RCC 7860 (cell line): ENCODE data around the gene MAD1L1.

ENCODE experiments used
- DNase-seq: peaks from one replicate; pipeline ENCODE4 v3.0.0-alpha.2; 2015; ENCODE audit warnings: low spot score
- FAIRE-seq: peaks from 2 replicates; lab custom pipeline; 2012; peaks lifted over from hg19 to GRCh38; lab: Jason Lieb, UNC

MAD1L1 gene

GRCh38 chr7:2219136-2219535 is 13.6 kb downstream of the MAD1L1 start:
- FAIRE-seq (no peak), DNase-seq (no peak)

DNA sequence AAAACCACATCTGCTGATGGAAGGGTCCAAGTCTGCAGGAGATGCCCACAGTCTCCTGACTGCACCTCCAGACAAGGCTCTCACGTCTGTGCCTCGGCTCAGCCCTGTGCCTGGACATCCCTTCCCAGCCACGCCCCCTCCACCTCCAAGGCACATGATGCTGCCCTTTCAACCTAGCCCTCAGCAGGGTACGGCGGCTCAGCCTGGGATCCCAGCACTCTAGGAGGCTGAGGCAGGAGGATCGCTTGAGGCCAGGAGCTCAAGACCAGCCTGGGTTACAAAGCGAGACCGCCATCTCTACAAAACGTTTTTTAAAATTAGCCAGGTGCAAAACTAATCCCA is 14.3 kb downstream of the MAD1L1 start:
- no peak for DNase-seq
- no peak for FAIRE-seq

DNA sequence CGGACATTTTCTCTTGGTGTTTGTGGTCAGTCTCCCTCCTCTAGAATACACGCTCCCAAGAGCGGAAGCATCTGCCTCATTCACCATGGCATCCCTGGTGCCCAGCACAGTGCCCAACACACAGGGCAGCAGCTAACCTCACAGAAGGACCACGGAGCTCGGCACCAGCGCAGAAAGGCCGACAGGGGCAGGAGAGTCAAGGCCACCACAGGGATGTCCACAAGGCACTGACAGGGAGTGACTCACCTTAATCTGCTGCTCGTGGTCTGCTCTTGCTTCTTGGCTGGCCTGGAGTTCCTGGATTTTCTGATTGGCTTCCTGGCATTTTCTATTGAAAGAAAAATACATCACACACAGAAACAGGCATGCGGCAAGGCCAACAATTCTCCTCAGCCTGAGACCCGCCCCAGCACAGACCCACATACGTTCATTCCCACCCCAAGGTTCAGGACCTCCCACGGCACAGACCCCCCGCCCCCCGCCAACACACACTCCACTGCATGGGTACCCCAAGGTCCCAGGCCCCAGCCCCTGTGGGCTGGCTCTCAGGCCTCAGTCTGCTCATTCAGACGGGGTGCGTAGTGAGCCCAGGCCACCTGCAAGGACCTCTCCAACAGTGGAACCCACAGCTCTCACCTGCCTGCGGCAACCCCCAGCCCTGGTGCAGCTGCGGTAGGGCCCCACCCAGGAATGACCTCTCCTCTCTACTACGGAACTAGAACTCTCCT is 14.9 kb downstream of the MAD1L1 start:
- no peak for DNase-seq
- FAIRE-seq = no peak

DNA sequence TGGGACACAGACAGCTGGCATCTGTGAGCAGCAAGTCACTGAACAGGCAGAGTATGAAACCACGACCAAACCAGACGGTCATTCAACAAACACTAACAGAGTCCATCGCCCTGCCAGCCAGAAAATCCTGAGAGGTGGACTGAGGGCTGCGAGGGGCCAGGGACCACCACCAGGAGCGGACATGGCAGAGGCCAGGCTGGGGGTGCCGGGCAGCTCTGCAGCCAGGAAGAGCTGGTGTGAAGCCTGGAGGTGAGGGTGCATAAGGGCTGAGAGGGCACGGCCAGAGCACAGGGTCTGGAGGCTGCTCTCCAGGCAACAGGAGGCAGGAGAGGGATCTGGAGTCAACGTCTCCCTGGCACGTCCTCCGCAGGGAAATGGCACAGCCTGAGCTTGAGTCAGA is 15.5 kb downstream of the MAD1L1 start:
- no peak for FAIRE-seq
- no peak for DNase-seq

DNA sequence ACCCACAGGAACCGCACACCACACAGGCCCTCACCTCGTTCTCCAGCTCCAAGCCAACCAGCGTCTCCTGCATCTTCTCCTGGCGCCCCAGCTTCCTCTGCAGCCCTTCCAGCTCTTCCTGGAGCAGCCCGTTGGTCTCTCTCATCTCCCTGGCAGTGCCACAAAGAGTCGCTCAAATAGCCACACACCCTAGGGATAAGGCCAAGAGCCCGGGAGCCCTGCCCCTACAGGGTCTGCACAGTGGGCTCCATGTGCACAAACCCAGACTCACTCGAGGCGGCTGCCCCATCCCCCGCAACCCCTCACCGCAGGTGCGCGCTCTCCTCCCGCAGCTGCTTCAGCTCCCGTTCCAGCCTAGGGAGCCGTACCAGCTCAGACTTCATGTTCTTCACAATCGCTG is 16.9 kb downstream of the MAD1L1 start:
- FAIRE-seq (no peak), DNase-seq (no peak)

DNA sequence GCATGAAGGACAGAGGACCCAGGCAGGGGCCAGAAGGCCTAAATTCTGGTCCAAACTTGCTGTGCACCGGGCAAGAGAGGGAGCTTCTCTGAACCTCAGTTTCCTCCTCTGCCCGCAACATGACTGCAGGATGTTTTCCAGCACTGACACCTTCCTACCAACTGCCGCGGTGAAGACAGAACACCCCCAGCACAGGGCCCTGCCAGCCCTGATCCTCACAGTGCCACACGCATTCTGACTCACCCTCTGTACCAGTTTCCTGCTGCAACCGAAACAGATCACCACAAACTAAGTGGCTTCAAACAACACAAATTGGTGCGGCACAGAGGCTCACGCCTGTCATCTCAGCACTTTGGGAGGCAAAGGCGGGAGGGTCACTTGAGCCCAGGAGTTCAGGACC is 18.1 kb downstream of the MAD1L1 start:
- FAIRE-seq = no peak

GRCh38 chr7:2213551-2214215 is 19.1 kb downstream of the MAD1L1 start:
- DNase-seq (no peak), FAIRE-seq (no peak)

More for the DNA sequence above, 18.1 kb downstream of the MAD1L1 start:
- no peak for DNase-seq

- FAIRE-seq = no peak
- DNase-seq = no peak
These were observed 19.8 kb downstream of the MAD1L1 start for GRCh38 chr7:2212906-2213305.

- DNase-seq = no peak
- no peak for FAIRE-seq
These were observed 20.8 kb downstream of the MAD1L1 start for GRCh38 chr7:2211926-2212325.

DNA sequence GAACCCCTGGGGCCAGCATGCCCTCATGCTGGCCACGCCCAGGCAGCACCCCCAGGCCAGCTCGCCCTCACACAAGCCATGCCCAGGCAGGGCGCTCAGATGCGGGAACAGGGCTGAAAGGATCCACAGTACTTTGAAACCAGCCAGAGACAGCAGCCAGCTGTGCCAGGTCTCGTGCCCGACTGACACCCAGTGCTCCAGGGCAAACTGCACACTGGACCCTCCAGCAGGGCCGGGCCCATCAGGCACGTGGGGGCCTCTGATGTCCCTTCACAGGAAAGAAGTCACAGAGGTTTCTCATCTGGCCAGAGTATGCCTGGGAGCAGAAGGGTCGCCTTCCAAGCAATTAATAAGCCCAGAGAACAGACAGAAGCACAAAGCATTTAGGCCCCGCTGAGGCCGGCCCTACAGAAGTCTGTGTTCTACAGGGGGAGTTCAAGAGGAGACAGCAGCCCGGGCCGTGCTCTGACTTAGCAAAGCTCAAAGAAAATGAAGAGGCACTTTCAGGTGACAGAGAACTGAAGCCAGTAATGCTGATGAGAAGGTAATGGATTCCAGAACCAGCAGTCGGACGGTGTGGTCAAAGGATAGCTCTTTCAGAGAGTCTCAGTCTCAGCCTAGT is 21.4 kb downstream of the MAD1L1 start:
- no peak for DNase-seq
- FAIRE-seq = no peak

GRCh38 chr7:2210551-2211258 is 22.0 kb downstream of the MAD1L1 start:
- DNase-seq (no peak), FAIRE-seq (no peak)

- FAIRE-seq (no peak), DNase-seq (no peak)
These were observed 22.8 kb downstream of the MAD1L1 start for GRCh38 chr7:2209961-2210323.

DNA sequence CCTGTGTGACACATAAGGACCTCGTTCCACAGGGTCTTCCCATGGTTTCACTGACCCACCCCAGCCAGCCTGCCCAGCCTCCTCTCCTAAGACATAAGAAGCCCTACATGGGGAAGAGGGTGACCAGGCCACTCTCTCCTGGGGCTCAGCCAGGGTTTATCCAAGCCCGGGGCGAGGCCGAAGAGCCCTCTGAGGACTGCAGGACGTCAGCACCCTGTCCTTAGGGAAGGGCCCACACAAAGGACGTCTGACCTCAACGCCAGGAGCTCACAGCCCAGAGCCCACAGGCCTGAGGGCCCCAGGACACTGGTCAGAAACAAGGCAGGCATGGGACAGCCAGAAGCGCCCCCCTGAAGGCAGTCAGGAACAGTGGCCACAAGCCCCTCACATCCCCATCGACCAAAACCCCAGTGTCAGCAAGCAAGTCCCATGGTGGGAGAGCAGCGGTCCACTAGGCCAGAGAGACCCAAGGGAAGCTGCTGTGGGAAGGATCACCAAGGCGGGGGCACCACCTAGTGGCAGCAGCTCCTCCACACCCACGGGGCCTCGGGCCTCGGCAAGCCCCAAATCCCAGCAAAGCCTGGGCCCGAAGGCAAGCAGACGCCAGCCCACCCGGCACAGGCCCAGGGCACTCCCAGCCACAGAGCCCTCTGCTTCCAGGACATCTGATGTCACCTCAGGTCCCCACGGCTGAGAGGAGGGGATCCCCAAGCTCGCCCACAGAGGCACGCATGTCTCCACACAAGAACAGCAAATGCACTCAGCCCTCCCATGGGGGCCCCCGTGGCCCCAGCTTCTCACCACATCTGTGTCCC is 23.4 kb downstream of the MAD1L1 start:
- DNase-seq (no peak), FAIRE-seq (no peak)

DNA sequence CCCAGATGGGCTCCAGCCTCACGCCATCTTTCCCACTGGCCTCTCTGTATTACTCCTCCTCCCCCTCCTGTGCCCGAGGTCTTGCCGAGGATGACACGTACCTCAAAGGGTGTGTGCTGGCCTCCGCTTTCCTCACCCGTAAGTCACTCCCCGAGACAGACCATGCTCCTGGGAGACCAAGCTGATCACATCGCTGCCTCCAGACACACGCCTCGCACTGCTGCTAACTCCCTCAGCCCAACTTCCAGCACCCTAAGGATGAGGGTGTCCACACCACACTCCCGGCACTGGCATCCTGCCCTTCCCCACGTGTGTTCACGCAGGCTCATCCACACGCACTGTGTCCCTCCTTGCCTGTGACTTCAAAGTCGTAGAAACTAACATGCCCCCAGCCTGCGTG is 24.0 kb downstream of the MAD1L1 start:
- DNase-seq = no peak
- FAIRE-seq = no peak

DNA sequence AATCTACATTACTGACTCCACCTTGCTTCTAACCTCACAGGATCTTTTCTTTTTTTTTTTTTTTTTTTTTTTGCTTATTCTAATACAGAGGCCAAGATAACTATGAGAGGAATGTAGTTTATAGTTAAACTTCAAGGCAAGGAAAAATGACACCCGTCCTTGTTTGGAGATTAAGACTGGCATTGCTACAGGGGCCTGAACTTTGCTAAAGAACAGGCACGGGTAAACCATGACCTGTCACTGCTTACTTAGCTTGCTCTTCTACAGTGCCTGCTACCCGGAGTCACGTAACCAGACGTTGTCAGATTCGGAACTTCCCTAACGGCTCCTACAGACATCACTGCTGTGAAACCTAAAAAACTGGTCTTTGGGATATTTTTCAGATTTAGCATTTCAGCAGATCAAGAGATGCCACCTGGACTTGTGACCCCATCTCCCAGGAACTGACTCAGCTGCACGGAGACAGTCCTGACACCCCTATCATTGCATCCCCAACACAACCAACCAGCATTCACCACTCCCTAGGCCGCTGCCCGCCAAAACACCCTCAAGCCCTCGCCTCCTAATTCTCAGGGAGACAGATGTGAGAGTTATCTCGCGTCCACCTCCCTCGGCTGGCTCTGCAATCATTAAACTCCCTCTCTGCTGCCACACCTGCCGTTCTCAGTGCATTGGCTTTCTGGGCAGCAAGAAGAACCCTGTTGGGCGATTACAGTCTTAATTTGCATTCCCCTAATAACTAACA is 27.5 kb downstream of the MAD1L1 start:
- FAIRE-seq (no peak), DNase-seq (no peak)

- no peak for FAIRE-seq
- no peak for DNase-seq
These were observed 28.3 kb downstream of the MAD1L1 start for GRCh38 chr7:2204446-2204845.

- no peak for DNase-seq
- no peak for FAIRE-seq
These were observed 28.9 kb downstream of the MAD1L1 start for GRCh38 chr7:2203766-2204300.

- FAIRE-seq (no peak), DNase-seq (no peak)
These were observed 29.6 kb downstream of the MAD1L1 start for GRCh38 chr7:2202901-2203765.

DNA sequence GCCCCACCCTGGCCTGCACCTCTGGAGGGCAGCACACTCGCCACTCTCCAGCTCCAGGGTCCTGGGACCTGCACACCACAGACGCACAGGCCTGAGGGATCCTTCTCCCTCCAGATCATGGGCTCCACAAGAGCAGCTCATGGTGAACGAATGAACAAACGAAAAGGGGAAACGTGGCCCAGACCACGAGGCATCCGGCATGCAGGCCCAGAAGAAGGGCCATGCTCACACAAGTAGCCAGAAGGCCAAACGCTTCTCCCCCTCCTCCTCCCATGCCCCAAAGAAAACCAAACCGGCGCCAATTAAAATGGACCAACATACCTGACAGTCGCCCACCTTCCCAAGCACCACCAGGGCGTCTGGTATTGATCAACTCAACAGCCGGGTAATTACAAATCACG is 30.4 kb downstream of the MAD1L1 start:
- DNase-seq (no peak), FAIRE-seq (no peak)
